GM12878 (cell line): ENCODE measurements around the gene SORBS2. TPM values are rescaled to one million over a fixed set of nuclear protein-coding genes. Genes with fewer than 3 reads are reported as not detected.
A peak's percentile ranks its signal among the peaks of the same experiment; 100 is the strongest.

Source experiments
- ATAC-seq: fragments of 200-7000 bp; cut with Tn5 transposase; 3 replicates; pipeline ENCODE4 v1.9.1; 2020; ENCODE audit warnings: mild to moderate bottlenecking, moderate library complexity
- BruUV-seq: library from RNA; stranded (reverse); fragments of 400-500 nt; replicated peaks from 2 replicates; lab custom pipeline; 2021; lab: Mats Ljungman, UMichigan
- CTCF ChIA-PET: fragments of 300-600 bp; sonication (Branson Sonifier 250); formaldehyde crosslinking; extraction: SDS; loops from one replicate; lab custom pipeline; 2021; ENCODE audit warnings: inconsistent platforms; lab: Yijun Ruan, JAX
- POLR2A ChIA-PET: fragments of 350-600 bp; formaldehyde crosslinking; extraction: SDS; loops from one replicate; lab custom pipeline; 2021; ENCODE audit warnings: inconsistent platforms; lab: Charles Lee
- RAD21 ChIA-PET: fragments of 300-600 bp; sonication (Branson Sonifier 250); formaldehyde crosslinking; loops from one replicate; lab custom pipeline; 2023; ENCODE audit warnings: antibody characterized with exemption; ENCODE audit not compliant: unreplicated experiment; lab: Charles Lee
- SMC1A ChIA-PET: fragments of 300-600 bp; sonication (Branson Sonifier 250); formaldehyde crosslinking; loops from one replicate; lab custom pipeline; 2023; ENCODE audit not compliant: unreplicated experiment, uncharacterized antibody; lab: Charles Lee
- DNase-seq: peaks from one replicate; pipeline ENCODE4 v3.0.0-alpha.2; 2011; ENCODE audit warnings: low read depth, low spot score
- FAIRE-seq: peaks from 3 replicates; lab custom pipeline; 2011; peaks lifted over from hg19 to GRCh38; lab: Jason Lieb, UNC
- H2AFZ ChIP-seq: 2 replicates; pipeline ENCODE4 v1.6.0; 2011; ENCODE audit warnings: low read depth, low read length, control low read depth; ENCODE audit not compliant: control insufficient read depth
- H3K27ac ChIP-seq: 2 replicates; pipeline ENCODE4 v1.5.1; 2011; ENCODE audit warnings: control low read depth; ENCODE audit not compliant: control insufficient read depth, insufficient read depth
- H3K27me3 ChIP-seq, 2 experiments: replicated peaks in 1 of 2; 2 replicates each; pipeline versions ENCODE4 v1.6.0 to v1.6.1; 2011; ENCODE audit warnings: low read length in 1 of 2; ENCODE audit not compliant: control insufficient read depth in 2 of 2, insufficient read depth in 2 of 2
- H3K36me3 ChIP-seq, 2 experiments: 2 replicates each; pipeline ENCODE4 v1.5.1; 2011; ENCODE audit warnings: low read length in 1 of 2; ENCODE audit not compliant: control insufficient read depth in 2 of 2, insufficient read depth in 2 of 2
- H3K4me1 ChIP-seq: 2 replicates; pipeline ENCODE4 v1.6.1; 2011; ENCODE audit warnings: mild to moderate bottlenecking, low read length, moderate library complexity, mixed read lengths; ENCODE audit not compliant: control insufficient read depth, insufficient read depth
- H3K4me2 ChIP-seq: 2 replicates; pipeline ENCODE4 v1.6.0; 2011; ENCODE audit warnings: control low read depth; ENCODE audit not compliant: control insufficient read depth, insufficient read depth
- H3K4me3 ChIP-seq: fragments of 200-600 bp; sonication (generic); 2 replicates; pipeline ENCODE4 v1.5.1; 2016
- H3K79me2 ChIP-seq: 2 replicates; pipeline ENCODE4 v1.6.0; 2011; ENCODE audit warnings: low read length; ENCODE audit not compliant: control insufficient read depth, insufficient read depth
- H3K9ac ChIP-seq: 2 replicates; pipeline ENCODE4 v1.8.0; 2011; ENCODE audit warnings: low read length, control low read depth, mixed read lengths; ENCODE audit not compliant: control insufficient read depth, insufficient read depth
- H3K9me3 ChIP-seq: replicated peaks from 3 replicates; pipeline ENCODE4 v1.5.1; 2011; ENCODE audit warnings: mild to moderate bottlenecking, low read length; ENCODE audit not compliant: control insufficient read depth, insufficient read depth
- H4K20me1 ChIP-seq: 2 replicates; pipeline ENCODE4 v1.6.0; 2011; ENCODE audit not compliant: control insufficient read depth, insufficient read depth
- MEF2A ChIP-seq: IDR thresholded peaks from 2 replicates; pipeline ENCODE4 v1.6.1; 2011; ENCODE audit warnings: low read depth, mild to moderate bottlenecking, low read length, moderate library complexity; ENCODE audit not compliant: insufficient read depth
- MTA2 ChIP-seq: fragments of 450-650 bp; IDR thresholded peaks from 2 replicates; pipeline ENCODE4 v1.6.1; 2016; ENCODE audit warnings: low read depth, mild to moderate bottlenecking, moderate library complexity
- MXI1 ChIP-seq: fragments of 150-350 bp; IDR thresholded peaks from 2 replicates; pipeline ENCODE4 v1.6.1; 2011; ENCODE audit warnings: low read depth, mild to moderate bottlenecking, inconsistent platforms, low read length, improper control_type of control experiment
- NR2F1 ChIP-seq: fragments of 450-650 bp; conservative IDR thresholded peaks from 2 replicates; pipeline ENCODE4 v1.6.1; 2017; ENCODE audit warnings: mild to moderate bottlenecking
- REST ChIP-seq: IDR thresholded peaks from 2 replicates; pipeline ENCODE4 v1.6.1; 2012; ENCODE audit warnings: mild to moderate bottlenecking, low read depth, low read length
- SIX5 ChIP-seq: IDR thresholded peaks from 2 replicates; pipeline ENCODE4 v1.6.1; 2011; ENCODE audit warnings: mild to moderate bottlenecking, low read depth, low read length, moderate library complexity; ENCODE audit not compliant: severe bottlenecking
- SP1 ChIP-seq: IDR thresholded peaks from one replicate; pipeline ENCODE4 v1.6.1; 2011; ENCODE audit warnings: low read depth, low read length
- SREBF1 ChIP-seq: IDR thresholded peaks from 2 replicates; pipeline ENCODE4 v1.6.1; 2012; ENCODE audit warnings: mild to moderate bottlenecking, low read length
- STAT3 ChIP-seq: IDR thresholded peaks from 2 replicates; pipeline ENCODE4 v1.6.1; 2011; ENCODE audit warnings: low read depth, low read length, improper control_type of control experiment
- WGBS: methylation state at CpG from one replicate; pipeline ENCODE4 v1.1.6; 2016; ENCODE audit warnings: low lambda C conversion rate; ENCODE audit not compliant: insufficient replicate concordance, insufficient coverage; ENCODE audit errors: missing lambda C conversion rate; 5-methylcytosine and 5-hydroxymethylcytosine counted together
- in situ Hi-C: fragments of 300-500 bp; cut with MboI; formaldehyde crosslinking; loops from 9 replicates; pipeline ENCODE4 v1.14.3; 2018; ENCODE audit warnings: mixed read lengths
- intact Hi-C: fragments of 100-400 bp; cut with micrococcal nuclease; formaldehyde crosslinking; loops from one replicate; pipeline ENCODE4 v1.14.2; 2022; ENCODE audit not compliant: unreplicated experiment
- polyA plus RNA-seq, 11 experiments: library from polyadenylated mRNA; depleted of rRNA in 4 of 11; unstranded in 6 of 11; stranded (reverse) in 5 of 11; fragments of >200 nt; fragmentation: Nextera tagmentation in 4 of 11; fragmentation: Illumina TruSeq in 1 of 11; extraction: Ambion mirVana in 4 of 11; extraction: Trizol in 1 of 11; gene quantifications; 1 replicate in 1 of 11; 2 replicates in 10 of 11; pipeline versions ENCODE4 v1.2.1 to v1.2.3, GENCODE V29; 2011 to 2016; ENCODE audit warnings: inconsistent platforms in 2 of 11, missing spikeins in 2 of 11, low read depth in 1 of 11
- total RNA-seq, 4 experiments: library from RNA; depleted of rRNA in 3 of 4; stranded (reverse); fragments of >200 nt in 3 of 4; fragmentation: Illumina TruSeq in 1 of 4; extraction: Trizol in 1 of 4; gene quantifications; 2 replicates each; pipeline versions ENCODE4 v1.2.1 to v1.2.3, GENCODE V29; 2013 to 2021
- TF ChIP-seq, protein P1 (sequence below): fragments of 450-650 bp; IDR thresholded peaks from 2 replicates; pipeline ENCODE4 v1.6.1; 2017; ENCODE audit warnings: mild to moderate bottlenecking, low read depth, inconsistent platforms; ENCODE audit not compliant: poor library complexity, severe bottlenecking
- TF ChIP-seq, protein P2 (sequence below): fragments of 450-650 bp; IDR thresholded peaks from 2 replicates; pipeline ENCODE4 v1.6.1; 2016; ENCODE audit warnings: mild to moderate bottlenecking

The SORBS2 gene
- total and polyA plus RNA-seq, 10 of the 15 experiments (the other 5 are each of a cell fraction or from before 2014, with no cell fraction given): 0.06 to 3.0 (median 0.79) TPM

- in situ Hi-C loops: no loop called here
- no peak for DNase-seq
- intact Hi-C loops: loop anchor here (5.0 kb wide), 1 partner anchor 79 kb away; no protein-coding TSS in a partner anchor
- TF ChIP-seq SREBF1 (no peak), SIX5 (no peak), SP1 (no peak), NR2F1 (no peak), REST (no peak), MXI1 (no peak), MEF2A (no peak), MTA2 (no peak), STAT3 (no peak)
- TF ChIP-seq, protein P1, sequence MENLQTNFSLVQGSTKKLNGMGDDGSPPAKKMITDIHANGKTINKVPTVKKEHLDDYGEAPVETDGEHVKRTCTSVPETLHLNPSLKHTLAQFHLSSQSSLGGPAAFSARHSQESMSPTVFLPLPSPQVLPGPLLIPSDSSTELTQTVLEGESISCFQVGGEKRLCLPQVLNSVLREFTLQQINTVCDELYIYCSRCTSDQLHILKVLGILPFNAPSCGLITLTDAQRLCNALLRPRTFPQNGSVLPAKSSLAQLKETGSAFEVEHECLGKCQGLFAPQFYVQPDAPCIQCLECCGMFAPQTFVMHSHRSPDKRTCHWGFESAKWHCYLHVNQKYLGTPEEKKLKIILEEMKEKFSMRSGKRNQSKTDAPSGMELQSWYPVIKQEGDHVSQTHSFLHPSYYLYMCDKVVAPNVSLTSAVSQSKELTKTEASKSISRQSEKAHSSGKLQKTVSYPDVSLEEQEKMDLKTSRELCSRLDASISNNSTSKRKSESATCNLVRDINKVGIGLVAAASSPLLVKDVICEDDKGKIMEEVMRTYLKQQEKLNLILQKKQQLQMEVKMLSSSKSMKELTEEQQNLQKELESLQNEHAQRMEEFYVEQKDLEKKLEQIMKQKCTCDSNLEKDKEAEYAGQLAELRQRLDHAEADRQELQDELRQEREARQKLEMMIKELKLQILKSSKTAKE: no peak
- TF ChIP-seq, protein P2, sequence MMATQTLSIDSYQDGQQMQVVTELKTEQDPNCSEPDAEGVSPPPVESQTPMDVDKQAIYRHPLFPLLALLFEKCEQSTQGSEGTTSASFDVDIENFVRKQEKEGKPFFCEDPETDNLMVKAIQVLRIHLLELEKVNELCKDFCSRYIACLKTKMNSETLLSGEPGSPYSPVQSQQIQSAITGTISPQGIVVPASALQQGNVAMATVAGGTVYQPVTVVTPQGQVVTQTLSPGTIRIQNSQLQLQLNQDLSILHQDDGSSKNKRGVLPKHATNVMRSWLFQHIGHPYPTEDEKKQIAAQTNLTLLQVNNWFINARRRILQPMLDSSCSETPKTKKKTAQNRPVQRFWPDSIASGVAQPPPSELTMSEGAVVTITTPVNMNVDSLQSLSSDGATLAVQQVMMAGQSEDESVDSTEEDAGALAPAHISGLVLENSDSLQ: no peak
Observed at GRCh38 chr4:185576314-185576961, 235.6 kb downstream of the SORBS2 start.

More at GRCh38 chr4:185576314-185576961, 235.6 kb downstream of the SORBS2 start:
- H3K9me3 ChIP-seq: no peaks in the 10 kb centered on the region
- SMC1A ChIA-PET: interaction anchor here (1.0 to 1.4 kb wide), 2 partner anchors 22 to 95 kb away, joined by 3 read pairs; no protein-coding TSS in a partner anchor
- no peaks in the 10 kb centered on the region for H3K36me3 ChIP-seq
- H4K20me1 ChIP-seq: no peaks in the 10 kb centered on the region
- no peak overlapping the region for H3K27ac ChIP-seq
- RAD21 ChIA-PET: no interaction called here
- no peak overlapping the region for H2AFZ ChIP-seq
- H3K9ac ChIP-seq: no peak overlapping the region
- POLR2A ChIA-PET: no interaction called here
- ATAC-seq: no peak
- H3K27me3 ChIP-seq: no peaks in the 10 kb centered on the region; a peak in 1 of 4 replicates
- FAIRE-seq: peak; percentile 7
- no peaks in the 10 kb centered on the region for H3K79me2 ChIP-seq
- no peak overlapping the region for H3K4me3 ChIP-seq
- 67% methylated on average over 9 of the region's 9 CpGs for WGBS
- no peaks in the 10 kb centered on the region for H3K4me1 ChIP-seq
- no peak overlapping the region for H3K4me2 ChIP-seq
- CTCF ChIA-PET: interaction anchor here (1.2 to 1.4 kb wide), 2 partner anchors 18 to 21 kb away, joined by 5 read pairs; no protein-coding TSS in a partner anchor
- BruUV-seq: no TSS peak
